COLO668 (cell line): ENCODE measurements around the gene MTFR1L.
A peak's percentile ranks its signal among the peaks of the same experiment; 100 is the strongest.

ENCODE experiments used
- DNase-seq: peaks from one replicate; lab custom pipeline; 2025; ENCODE audit not compliant: unreplicated experiment; lab: John Stamatoyannopoulos, UW

The MTFR1L gene

GRCh38 chr1:25787760-25788166, 32.0 kb upstream of the MTFR1L start:
- DNase-seq: no peak

DNA sequence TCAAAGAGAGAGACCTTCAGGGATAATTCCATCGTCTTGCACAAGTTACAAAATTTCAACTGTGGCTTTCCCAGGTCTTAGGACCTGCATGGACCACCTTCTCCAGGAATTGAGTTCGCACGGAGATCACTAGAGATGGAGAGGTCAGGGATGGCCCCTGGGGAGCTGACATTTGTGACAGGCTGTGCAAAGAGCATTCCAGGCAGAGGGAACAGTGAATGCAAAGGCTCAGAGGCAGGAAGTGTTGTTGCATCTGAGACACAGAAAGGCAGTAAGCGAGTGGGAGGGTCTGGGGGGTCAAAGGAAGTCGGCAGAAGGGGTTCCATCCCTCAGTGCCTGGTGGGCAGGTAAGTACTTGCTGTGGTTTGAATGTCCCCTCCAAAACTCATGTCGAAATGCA, 29.3 kb upstream of the MTFR1L start:
- no peak for DNase-seq

DNA sequence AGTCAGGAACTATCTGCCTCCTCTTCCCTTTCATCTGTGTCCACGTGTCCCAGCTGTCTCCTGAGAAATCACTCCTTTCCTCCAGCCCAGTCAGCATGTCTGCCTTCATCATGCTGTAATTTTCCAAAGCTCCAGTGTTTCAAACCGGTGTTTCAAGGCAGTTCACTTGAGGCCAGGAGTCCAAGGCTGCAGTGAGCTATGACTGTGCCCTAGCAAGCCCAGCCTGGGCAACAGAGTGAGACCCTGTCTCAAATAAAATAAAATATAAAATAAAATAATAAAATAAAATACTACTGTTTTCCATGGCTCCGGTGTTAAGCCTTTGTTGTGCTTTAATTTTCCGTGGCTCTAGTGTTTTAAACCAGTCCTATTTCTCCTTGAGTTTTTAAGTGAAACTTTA, 27.6 kb upstream of the MTFR1L start:
- DNase-seq: no peak

- no peak for DNase-seq
Observed at GRCh38 chr1:25793585-25794170, 26.1 kb upstream of the MTFR1L start.

GRCh38 chr1:25794325-25794724, 25.4 kb upstream of the MTFR1L start:
- DNase-seq: no peak

DNA sequence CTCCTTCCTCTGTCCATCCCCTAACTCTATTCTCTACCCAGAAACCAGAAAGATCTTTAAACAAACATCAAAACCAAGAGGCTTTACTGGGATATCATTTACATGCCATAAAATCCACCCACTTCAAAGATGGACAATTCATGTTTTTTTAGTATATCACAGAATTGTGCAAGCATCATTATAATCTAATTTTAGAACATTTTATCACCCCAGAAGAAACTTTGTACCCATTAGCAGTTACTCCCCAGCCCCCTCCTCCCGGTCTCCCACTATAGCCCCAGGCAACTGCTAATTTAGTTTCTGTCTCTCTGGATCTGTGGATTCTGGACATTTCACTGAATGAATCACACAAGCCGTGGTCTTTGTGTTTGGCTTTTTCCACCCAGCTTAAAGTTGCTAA, 24.5 kb upstream of the MTFR1L start:
- no peak for DNase-seq

DNA sequence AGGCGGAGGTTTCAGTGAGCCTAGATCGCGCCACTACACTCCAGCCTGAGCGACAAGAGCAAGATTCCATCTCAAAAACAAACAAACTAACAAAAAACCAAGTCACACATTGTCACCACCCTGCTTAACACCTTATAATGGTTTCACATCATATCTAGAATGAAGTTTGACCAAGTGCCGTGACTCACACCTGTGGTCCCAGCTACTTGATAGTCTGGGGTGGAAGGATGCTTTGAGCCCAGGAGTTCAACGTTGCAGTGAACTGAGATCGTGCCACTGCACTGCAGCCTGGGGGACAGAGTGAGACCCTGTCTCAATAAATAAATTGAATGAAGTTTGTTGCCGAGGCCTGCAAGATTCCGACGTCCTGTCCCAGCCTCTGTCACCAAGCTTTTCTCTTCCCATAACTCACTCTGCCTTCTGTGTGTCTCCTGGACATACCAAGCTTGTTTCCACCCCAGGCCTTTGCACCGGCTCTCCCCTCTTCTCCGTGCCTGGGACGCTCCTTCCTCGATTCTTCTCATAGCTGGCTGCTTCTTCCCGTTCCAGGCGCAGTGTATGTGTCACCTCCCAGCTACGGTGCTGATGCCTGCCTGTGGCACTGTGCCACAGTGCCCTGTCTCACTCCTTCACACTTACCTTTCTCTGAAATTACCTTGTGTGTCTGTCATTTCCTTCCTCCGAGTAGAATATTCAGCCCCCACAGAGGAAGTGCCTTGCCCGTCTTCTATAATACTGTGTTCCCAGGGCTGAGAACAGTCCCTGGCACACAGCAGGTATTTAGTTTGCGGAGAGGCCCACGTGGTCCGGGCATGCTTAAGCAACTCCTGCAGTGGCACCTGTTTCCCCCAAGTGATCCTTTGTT, 23.6 kb upstream of the MTFR1L start:
- no peak for DNase-seq

DNA sequence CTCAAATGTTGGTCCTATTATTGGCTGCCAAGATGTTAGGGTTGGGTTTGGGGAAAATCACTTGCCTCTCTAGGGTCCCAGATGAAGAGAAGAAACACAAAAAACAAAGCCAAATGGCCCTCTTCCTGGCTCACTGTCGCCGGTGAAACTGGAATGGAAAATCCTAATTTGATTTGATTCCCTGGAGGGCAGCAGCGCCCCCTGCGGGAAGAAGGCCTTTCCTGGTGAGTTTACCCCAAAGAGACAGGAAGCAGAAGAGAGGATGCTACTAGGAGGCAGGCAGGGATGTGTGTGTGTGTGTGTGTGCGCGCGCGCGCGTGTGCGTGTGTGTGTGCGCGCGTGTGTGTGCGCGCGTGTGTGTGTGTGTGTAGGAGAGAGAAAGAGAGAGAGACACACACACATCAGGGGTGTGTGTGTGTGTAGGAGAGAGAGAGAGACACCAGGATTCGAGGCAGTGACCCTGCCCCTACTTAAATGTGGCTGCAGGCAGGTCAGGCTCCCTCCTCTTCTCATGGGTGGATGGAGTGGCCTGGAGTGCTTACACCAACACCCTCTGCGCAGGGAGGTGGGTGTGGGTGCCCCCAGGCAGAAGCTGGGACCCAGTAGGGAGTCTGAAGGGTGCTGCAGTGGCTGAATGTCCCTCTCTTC, 22.8 kb upstream of the MTFR1L start:
- peak; percentile 97 for DNase-seq

DNA sequence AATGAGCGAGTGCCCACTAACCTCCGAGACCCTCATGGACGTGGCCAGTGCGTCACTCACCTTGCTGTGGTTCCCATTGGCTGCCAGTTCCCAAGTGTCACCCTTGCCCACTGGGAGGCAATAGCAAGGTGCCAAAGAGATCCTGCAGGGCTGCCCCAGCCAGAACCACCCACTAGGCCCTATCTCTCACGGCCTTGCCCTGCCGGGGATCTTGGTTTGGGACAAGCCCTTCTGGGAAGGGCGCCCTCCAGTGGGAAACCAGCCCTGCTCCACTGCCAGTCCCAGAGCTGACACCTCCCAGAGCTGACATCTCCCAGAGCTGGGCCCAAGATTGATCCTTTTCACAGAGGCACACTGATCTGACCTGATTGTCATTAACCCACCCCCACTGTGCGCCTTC, 21.8 kb upstream of the MTFR1L start:
- DNase-seq: peak; percentile 53

DNA sequence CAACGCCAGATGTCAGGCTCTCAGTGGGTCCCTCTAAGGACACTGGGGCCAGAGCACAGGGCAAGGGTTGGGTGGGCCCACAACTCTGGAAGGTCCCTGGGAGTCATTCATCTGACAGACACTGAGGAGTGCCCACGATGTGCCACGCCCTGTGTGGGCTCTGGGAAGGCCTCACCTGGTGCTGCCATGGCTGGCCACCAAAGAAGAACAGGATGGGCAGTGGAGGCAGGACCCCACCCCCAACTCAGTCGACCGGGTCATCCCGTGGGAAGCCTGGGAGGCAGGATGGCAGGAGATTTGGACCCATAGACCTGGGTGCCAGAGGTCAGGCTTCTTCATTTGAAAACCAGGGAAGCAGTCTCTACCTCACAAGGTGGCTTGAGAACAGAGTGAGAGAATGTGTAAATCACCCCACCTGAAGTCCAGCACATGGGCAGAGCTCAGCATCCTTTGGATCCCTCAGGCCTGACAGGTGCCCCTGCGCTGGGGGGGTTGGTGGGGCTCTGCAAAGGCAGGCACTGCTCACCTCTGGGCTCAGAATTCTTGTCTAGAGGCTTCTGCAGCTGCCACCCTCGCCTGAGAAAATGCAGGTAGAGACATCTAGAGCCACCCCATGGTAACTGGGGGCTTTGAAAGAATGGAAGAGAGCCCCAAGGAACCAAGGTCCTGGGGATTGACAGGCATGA, 20.9 kb upstream of the MTFR1L start:
- no peak for DNase-seq

DNA sequence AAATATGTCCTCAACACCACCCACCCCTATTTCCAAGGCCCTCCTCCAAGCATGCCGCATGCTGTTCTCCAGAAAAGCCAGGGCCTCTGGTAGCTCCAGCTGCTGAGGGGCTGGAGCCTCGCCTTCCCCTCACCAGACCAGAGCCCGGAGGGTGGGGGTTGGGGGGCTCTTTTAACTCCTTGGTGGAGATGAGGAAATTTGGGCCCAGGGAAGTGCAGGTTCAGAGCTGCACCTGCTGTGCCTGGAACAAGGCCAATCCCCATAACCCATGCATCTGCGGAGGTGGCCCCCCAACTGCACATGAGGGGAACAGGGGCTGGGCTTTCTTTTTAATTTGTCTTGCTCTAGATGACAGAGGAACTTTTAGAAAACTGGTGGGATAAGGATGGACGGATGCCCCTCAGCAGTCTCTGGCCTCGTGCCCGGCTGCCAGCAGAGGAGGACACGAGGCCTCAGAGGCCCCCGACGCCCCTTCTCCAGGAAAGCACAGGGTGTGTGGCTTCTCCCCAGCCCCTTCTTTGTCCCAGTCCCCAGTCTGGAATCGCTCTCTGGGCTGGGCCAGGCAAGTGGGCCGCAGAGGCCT, 20.3 kb upstream of the MTFR1L start:
- peak; percentile 47 for DNase-seq

- peak; percentile 85 for DNase-seq
Observed at GRCh38 chr1:25799935-25800702, 19.6 kb upstream of the MTFR1L start, which contains the start of gene SELENON. Gene SELENON (plus strand): TSS chr1:25800193. CDS start chr1:25800231, 38 bp downstream.

DNA sequence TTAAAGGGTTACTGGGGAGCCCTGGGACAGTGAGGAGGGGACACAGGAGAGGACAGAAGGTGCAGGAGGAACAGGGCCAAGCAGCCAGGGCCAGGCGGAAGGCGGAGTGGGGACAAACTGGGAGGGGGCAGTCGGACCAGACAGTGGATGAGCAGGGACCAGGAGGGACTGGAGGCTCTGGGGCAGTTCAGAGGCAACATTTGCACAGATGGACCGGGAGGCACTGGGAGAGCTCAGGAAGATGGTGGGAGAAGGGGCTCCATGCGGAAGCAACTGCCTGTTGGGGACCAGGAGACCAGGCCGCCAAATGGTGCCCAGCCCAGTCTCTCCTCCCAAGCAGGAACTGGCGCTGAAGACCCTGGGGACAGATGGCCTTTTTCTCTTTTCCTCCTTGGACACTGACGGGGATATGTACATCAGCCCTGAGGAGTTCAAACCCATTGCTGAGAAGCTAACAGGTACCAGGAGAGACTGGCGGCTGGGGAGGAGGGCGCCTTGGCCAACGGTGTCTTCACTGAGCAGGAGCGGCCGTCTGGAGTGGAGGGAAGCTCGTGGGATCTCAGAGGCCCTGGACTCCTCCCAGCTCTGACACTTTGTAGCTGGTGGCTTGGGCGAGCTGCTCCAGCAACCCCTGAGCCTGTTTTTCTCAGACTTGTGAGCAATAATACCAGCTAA, 18.9 kb upstream of the MTFR1L start:
- peak; percentile 35 for DNase-seq

DNA sequence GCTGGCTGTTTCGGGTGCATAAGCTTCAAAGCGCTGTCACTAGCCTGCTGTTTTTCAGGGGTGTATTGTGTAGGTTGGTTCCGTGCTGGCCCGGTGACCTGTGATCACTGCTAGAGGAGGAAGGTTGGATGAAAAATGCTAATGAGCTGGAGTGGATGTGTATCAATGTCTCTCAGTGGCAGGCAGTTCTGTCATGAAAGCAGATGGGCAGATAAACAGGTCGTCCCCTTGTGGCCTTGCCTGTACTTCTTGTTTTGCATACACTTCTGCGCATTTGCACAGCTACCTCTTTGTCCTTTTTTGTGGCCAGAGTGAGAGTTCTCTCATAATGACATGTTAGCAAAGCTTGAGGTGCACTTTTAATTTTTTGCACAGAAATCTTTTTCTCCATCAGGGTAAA, 16.8 kb upstream of the MTFR1L start:
- DNase-seq: no peak

- DNase-seq: no peak
Observed at GRCh38 chr1:25803368-25803767, 16.4 kb upstream of the MTFR1L start.

DNA sequence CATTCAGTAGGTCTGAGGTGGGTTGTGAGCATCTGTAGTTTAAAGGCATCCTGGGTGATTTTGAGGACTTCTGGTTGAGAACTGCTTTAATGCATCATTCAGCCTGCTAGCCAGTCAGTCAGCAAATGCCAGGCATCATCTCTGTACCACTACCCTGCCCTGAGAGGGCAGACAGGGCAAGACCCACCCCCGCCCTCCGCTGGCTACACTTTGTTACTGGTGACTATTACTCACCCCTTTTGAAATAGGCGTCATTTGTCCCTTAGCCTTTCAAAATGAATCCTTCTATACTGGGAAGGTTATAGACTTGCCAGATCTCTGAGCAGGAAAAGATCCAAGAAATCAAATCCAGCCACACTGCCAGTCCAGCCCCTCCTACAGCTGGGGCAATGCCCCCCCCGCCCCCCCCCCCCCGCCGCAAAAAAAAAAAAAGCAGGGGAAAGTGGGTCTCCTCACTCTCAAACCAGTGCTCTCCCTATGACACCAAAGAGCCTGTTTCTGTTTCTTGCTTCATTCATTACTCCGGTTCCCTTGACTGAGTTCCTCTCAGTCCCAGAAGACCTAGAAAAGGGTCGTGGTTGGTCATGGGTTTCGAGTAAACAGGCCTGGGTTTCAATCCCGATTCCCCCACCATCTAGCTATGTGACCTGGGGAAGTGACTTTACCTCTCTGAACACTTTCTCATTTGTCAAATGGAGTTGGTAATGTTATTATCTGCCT, 15.3 kb upstream of the MTFR1L start:
- no peak for DNase-seq

DNA sequence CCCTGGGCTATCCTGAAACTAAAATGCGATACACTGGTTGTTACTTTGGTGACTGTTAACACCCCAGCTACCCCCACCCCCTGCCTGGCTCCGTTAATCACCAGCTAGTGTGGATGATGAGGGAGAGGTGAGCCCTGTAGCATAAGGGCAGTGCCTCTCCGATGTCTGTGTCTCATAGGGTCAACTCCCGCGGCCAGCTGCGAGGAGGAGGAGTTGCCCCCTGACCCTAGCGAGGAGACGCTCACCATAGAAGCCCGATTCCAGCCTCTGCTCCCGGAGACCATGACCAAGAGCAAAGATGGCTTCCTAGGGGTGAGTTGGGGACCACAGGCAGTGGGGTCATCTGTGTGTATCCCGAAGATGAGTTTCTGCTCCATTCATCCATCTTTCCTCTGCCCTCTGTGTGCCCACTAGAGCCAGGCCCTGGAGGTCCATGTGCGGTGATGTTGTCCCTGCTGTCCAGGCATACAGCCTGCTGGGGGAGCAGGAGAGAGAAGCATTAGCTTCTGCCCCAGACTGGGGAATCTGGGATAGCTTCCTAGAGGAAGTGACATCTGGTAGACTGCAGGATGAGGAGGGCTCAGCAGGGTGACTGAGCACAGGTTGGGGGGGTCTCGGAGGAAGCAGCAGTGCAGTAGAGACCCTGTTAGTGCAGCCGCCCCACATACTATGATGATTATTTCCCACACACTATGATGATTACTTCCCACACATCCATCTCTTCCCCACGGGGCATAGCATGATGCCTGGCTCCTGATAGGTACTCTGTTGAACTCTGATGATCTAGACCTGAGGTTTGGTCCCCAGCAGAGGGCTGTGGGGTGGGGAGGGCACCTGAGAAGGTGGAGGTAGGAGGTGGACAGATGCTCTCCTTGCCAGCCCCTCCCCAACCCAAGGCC, 14.5 kb upstream of the MTFR1L start:
- DNase-seq: no peak

- DNase-seq: no peak
Observed at GRCh38 chr1:25805863-25806225, 13.9 kb upstream of the MTFR1L start.
